ENCODE data around the gene GSDME. TPM values are rescaled to one million over a fixed set of nuclear protein-coding genes. Genes with fewer than 3 reads are reported as not detected.
A peak's percentile ranks its signal among the peaks of the same experiment; 100 is the strongest.

The GSDME gene
- total and polyA plus RNA-seq, 2 experiments from 2014 or later, result 7.1 to 10.0 TPM

DNA sequence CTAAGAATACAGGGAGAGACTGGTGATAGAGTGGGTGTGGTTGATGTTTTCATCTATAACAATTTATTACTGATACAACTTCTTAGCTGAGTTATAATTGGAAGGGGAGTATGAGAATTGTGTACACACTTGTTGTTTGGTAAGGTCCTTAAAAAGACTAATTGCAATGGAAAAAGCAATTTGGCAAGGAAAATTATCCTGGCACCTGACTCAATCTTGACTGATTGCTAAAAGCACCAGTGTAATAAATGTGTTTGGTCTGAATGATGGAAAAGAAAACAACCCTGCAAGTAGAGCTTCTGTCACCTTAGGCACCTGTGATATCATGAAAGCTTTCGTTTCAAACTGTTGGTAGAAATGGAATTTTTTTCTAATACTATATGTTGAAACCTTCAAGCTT is 6.7 kb upstream of the GSDME start:
- no peak for DNase-seq (ENCODE audit: low read depth in 1 of 2, low spot score in 1 of 2)
- H3K4me1 ChIP-seq (ENCODE audit: low read depth), result peaks cover 20% of the 10 kb centered on the region
- no peak for TF ChIP-seq CTCF (IDR thresholded peaks at IDR 0.05; ENCODE audit: low read depth, low read length)
- no peaks in the 10 kb centered on the region for H3K9me3 ChIP-seq (ENCODE audit: low read depth)
- no peaks in the 10 kb centered on the region for H3K36me3 ChIP-seq
- no peak overlapping the region for H3K4me3 ChIP-seq
- H3K27ac ChIP-seq, result no peak overlapping the region
- no peaks in the 10 kb centered on the region for H3K27me3 ChIP-seq

- H3K4me3 ChIP-seq, result no peak overlapping the region
- no peak overlapping the region for H3K27ac ChIP-seq
- no peak for DNase-seq (ENCODE audit: low read depth in 1 of 2, low spot score in 1 of 2)
- peaks cover 4% of the 10 kb centered on the region for H3K27me3 ChIP-seq
- no peaks in the 10 kb centered on the region for H3K9me3 ChIP-seq (ENCODE audit: low read depth)
- H3K4me1 ChIP-seq (ENCODE audit: low read depth), result peaks cover 15% of the 10 kb centered on the region
- no peak for TF ChIP-seq CTCF (IDR thresholded peaks at IDR 0.05; ENCODE audit: low read depth, low read length)
- no peaks in the 10 kb centered on the region for H3K36me3 ChIP-seq
Measured at GRCh38 chr7:24763303-24763901, 6.1 kb upstream of the GSDME start.

DNA sequence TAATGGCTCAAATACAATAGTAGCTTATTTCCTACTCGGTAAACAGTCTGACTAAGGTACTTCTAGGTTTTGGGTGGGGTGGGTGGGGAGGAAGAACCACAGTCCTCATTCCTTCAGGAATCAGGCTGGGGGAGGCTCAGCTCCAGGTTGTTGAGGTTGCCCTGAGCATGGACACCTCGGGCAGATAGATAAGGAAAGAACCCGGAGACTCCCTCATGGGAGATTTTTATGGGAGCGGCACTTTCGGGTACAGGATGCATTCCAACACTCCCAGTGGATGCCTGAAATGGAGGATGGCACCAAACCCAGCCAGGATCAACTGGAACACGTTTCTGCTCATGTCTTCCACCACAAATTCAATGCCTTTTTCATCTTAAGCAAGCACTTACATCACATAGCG is 5.5 kb upstream of the GSDME start:
- Histone ChIP-seq H3K36me3 (no peaks in the 10 kb centered on the region), H3K27ac (no peak overlapping the region), H3K4me1 (ENCODE audit: low read depth) (peaks cover 12% of the 10 kb centered on the region), H3K9me3 (ENCODE audit: low read depth) (no peaks in the 10 kb centered on the region), H3K4me3 (no peak overlapping the region), H3K27me3 (peaks cover 8% of the 10 kb centered on the region)
- no peak for TF ChIP-seq CTCF (IDR thresholded peaks at IDR 0.05; ENCODE audit: low read depth, low read length)
- DNase-seq (ENCODE audit: low read depth in 1 of 2, low spot score in 1 of 2), result no peak

DNA sequence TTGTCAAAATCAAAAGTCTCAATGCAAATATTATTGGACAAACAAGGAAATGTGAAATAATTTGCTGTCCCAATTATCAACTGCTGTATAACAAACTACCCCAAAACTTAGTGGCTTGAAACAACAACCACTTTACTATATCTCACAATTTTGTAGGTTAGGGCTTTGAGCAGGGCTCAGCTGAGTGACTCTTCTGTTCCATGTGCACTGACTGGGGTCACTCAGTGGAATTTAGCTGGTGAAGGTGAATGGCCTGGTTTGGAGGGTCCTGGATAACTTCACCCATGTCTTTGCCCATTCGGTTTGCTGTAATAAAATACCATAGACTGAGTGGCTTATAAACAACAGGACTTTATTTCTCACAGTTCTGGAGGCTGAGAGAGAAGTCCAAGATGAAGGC is 3.7 kb upstream of the GSDME start:
- peaks cover 18% of the 10 kb centered on the region for H3K27me3 ChIP-seq
- H3K9me3 ChIP-seq (ENCODE audit: low read depth), result no peaks in the 10 kb centered on the region
- TF ChIP-seq CTCF (IDR thresholded peaks at IDR 0.05; ENCODE audit: low read depth, low read length), result no peak
- H3K4me1 ChIP-seq (ENCODE audit: low read depth), result peaks cover 12% of the 10 kb centered on the region
- no peak for DNase-seq (ENCODE audit: low read depth in 1 of 2, low spot score in 1 of 2)
- no peak overlapping the region for H3K27ac ChIP-seq
- H3K36me3 ChIP-seq, result no peaks in the 10 kb centered on the region
- no peak overlapping the region for H3K4me3 ChIP-seq

- no peak overlapping the region for H3K27ac ChIP-seq
- DNase-seq (ENCODE audit: low read depth in 1 of 2, low spot score in 1 of 2), result peak; percentile 67 to 69
- H3K4me1 ChIP-seq (ENCODE audit: low read depth), result no peaks in the 10 kb centered on the region
- no peaks in the 10 kb centered on the region for H3K36me3 ChIP-seq
- peak overlapping the region; percentile 88 for H3K4me3 ChIP-seq
- H3K9me3 ChIP-seq (ENCODE audit: low read depth), result no peaks in the 10 kb centered on the region
- peaks cover 25% of the 10 kb centered on the region for H3K27me3 ChIP-seq
- TF ChIP-seq CTCF (IDR thresholded peaks at IDR 0.05; ENCODE audit: low read depth, low read length), result no peak
Measured at GRCh38 chr7:24756545-24757352, 515 bp downstream of the GSDME start.

Data from cardiac muscle cell (in vitro differentiated cells and primary cell).